Endothelial cell of umbilical vein (primary cell): ENCODE measurements around the gene TM4SF20.

ENCODE experiments used
- EZH2 ChIP-seq: IDR thresholded peaks from 2 replicates; pipeline ENCODE4 v1.6.1; 2012; ENCODE audit warnings: borderline replicate concordance, low read depth, mild to moderate bottlenecking, moderate library complexity, low read length, inconsistent platforms; ENCODE audit not compliant: severe bottlenecking
- POLR2A ChIP-seq: IDR thresholded peaks from 2 replicates; pipeline ENCODE4 v1.6.1; 2012; ENCODE audit warnings: low read depth, mild to moderate bottlenecking, control low read depth, low read length

DNA sequence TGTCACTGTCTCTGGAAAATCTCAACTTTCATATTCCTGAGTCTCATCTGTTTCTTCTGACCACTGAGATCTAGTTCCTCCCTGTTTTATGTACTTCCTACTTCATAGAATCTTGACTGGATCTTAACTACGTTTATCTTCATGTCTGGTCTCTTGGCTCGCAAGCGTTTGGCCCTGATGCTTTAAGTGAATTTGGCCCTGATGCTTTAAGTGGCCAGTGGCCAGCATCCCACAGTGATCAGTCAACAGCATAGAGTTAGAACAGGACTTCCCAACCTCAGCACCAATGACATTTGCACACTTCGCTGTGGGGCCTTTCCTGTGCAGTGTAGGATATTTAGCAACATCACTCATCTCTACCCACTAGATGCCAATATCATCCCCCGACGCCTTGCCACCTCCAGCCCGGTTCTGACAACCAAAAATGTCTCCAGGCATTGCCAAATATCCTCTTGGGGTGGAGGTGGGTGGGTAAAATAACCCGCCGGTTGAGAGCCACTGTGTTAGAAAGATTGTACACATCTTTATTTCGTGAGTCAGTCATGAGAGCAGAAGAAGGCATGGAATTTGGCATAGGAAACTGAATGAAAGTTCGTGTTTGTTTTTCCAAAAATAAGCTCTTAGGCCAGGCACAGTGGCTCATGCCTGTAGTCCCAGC lies 12.2 kb downstream of the TM4SF20 start:
- no peak for TF ChIP-seq EZH2
- no peak for TF ChIP-seq POLR2A
